Measurements from ENCODE around the gene REXO1.
A peak's percentile ranks its signal among the peaks of the same experiment; 100 is the strongest.

The REXO1 gene

DNA sequence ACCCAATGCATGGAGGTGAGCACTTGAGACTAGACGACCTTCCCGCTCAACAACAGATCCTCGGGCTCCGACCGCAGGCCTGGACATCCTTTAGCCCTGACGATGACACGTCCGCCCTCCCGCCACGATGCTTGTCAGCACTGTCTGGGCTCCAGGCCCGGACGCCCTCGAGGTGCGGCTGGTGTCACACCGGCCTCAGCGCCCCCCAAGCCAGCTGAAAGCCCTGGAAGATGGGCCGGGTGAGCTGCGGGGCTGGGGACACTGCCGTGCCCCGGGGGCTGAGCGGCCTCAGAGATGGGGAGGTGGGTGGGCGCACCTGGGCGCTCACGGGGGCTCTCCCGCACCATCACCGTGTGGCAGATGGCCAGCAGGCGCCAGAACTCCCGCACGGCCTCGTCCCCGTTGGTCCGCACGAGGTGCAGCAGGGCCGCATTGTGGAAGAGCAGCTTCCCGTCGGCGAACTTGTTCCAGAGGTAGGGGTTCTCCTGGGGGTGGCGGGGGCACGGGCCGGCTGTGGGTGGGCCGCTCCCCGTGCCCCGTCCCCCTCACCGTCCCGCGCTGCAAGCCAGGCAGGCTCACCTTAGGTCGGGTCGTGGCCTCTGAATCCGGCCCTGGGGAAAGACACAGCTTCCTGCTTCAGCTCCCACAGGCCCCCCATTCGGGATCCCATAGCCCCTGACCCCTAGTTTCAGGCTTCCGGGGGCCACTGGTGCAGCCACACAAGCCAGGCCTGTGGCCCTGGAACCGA lies 51.7 kb downstream of the REXO1 start:
- Histone ChIP-seq H3K27me3 (ENCODE audit: insufficient read depth, low read length, poor library complexity) (no peaks in the 10 kb centered on the region), H3K9me3 (ENCODE audit: insufficient read depth, low read length, severe bottlenecking) (no peaks in the 10 kb centered on the region), H3K27ac (ENCODE audit: low read length) (no peak overlapping the region), H4K20me1 (ENCODE audit: insufficient read depth, low read length) (peaks cover 9% of the 10 kb centered on the region; the same call in 1 of the 2 replicates), H3K4me2 (ENCODE audit: insufficient read depth, low read length) (no peak overlapping the region), H2AFZ (ENCODE audit: low read depth, low read length) (no peak overlapping the region), H3K79me2 (ENCODE audit: insufficient read depth, low read length) (no peaks in the 10 kb centered on the region), H3K4me3 (ENCODE audit: low read depth in 1 of 2, low read length in 2 of 2) (no peak overlapping the region), H3K36me3 (ENCODE audit: insufficient read depth, low read length) (peaks cover 15% of the 10 kb centered on the region), H3K9ac (ENCODE audit: low read depth, low read length) (no peak overlapping the region), H3K4me1 (ENCODE audit: insufficient read depth, low read length) (no peaks in the 10 kb centered on the region)
- ATAC-seq (ENCODE audit: insufficient read depth, low read depth): 0 out of 3 replicates have a peak, but pooled peaks have one; percentile 11
- TF ChIP-seq, protein P1, sequence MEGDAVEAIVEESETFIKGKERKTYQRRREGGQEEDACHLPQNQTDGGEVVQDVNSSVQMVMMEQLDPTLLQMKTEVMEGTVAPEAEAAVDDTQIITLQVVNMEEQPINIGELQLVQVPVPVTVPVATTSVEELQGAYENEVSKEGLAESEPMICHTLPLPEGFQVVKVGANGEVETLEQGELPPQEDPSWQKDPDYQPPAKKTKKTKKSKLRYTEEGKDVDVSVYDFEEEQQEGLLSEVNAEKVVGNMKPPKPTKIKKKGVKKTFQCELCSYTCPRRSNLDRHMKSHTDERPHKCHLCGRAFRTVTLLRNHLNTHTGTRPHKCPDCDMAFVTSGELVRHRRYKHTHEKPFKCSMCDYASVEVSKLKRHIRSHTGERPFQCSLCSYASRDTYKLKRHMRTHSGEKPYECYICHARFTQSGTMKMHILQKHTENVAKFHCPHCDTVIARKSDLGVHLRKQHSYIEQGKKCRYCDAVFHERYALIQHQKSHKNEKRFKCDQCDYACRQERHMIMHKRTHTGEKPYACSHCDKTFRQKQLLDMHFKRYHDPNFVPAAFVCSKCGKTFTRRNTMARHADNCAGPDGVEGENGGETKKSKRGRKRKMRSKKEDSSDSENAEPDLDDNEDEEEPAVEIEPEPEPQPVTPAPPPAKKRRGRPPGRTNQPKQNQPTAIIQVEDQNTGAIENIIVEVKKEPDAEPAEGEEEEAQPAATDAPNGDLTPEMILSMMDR (IDR thresholded peaks at IDR 0.05; ENCODE audit: borderline replicate concordance, extremely low read depth, low read length, poor library complexity, severe bottlenecking): no peak
- no peak for TF ChIP-seq EZH2 (IDR thresholded peaks at IDR 0.05; ENCODE audit: borderline replicate concordance, low read depth, low read length, severe bottlenecking)
- no peak for DNase-seq

DNA sequence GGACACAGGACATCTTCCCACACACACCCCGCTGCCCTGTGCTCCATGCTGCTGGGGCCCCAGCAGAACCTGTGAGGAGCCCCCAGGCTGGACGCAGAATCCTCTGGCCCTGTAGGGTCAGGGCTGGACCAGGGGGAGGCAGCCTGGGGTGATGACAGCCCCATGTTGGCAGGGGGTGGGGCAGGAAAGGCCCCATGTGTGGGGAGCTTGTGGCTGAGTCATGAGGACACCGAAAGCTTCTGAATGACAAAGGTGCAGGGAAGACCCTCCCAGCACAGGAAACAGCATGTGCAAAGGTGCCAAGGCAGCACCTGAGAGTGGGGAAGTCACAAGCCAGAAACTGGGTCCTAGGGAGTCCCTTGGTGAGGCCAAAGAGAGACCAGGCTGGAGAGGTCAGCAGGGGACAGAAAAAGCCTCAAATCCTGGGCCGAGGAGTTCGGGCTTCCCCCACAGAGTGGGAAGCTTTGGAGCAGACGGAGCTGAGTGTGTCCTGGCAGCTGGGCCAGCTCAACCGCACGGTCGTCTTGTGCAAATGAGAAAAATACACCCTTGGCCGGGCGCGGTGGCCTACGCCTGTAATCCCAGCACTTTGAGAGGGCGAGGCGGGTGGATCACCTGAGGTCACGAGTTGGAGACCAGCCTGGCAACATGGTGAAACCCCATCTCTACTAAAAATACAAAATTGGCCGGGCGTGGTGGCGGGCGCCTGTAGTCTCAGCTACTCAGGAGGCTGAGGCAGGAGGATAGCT lies 53.7 kb downstream of the REXO1 start:
- Histone ChIP-seq H2AFZ (ENCODE audit: low read depth, low read length) (no peak overlapping the region), H3K27ac (ENCODE audit: low read length) (no peak overlapping the region), H3K9ac (ENCODE audit: low read depth, low read length) (no peak overlapping the region), H3K4me1 (ENCODE audit: insufficient read depth, low read length) (no peaks in the 10 kb centered on the region), H3K36me3 (ENCODE audit: insufficient read depth, low read length) (peaks cover 6% of the 10 kb centered on the region), H3K4me3 (ENCODE audit: low read depth in 1 of 2, low read length in 2 of 2) (no peak overlapping the region), H3K9me3 (ENCODE audit: insufficient read depth, low read length, severe bottlenecking) (no peaks in the 10 kb centered on the region), H3K79me2 (ENCODE audit: insufficient read depth, low read length) (no peaks in the 10 kb centered on the region), H3K4me2 (ENCODE audit: insufficient read depth, low read length) (no peak overlapping the region), H3K27me3 (ENCODE audit: insufficient read depth, low read length, poor library complexity) (no peaks in the 10 kb centered on the region), H4K20me1 (ENCODE audit: insufficient read depth, low read length) (peaks cover 9% of the 10 kb centered on the region; the same call in 1 of the 2 replicates)
- DNase-seq: no peak
- TF ChIP-seq, protein P1 (IDR thresholded peaks at IDR 0.05; ENCODE audit: borderline replicate concordance, extremely low read depth, low read length, poor library complexity, severe bottlenecking): no peak
- TF ChIP-seq EZH2 (IDR thresholded peaks at IDR 0.05; ENCODE audit: borderline replicate concordance, low read depth, low read length, severe bottlenecking): no peak
- no peak for ATAC-seq (ENCODE audit: insufficient read depth, low read depth)

- H3K27ac ChIP-seq (ENCODE audit: low read length): no peak overlapping the region
- H3K4me2 ChIP-seq (ENCODE audit: insufficient read depth, low read length): no peak overlapping the region
- H3K79me2 ChIP-seq (ENCODE audit: insufficient read depth, low read length): no peaks in the 10 kb centered on the region
- TF ChIP-seq EZH2 (IDR thresholded peaks at IDR 0.05; ENCODE audit: borderline replicate concordance, low read depth, low read length, severe bottlenecking): no peak
- TF ChIP-seq, protein P1 (IDR thresholded peaks at IDR 0.05; ENCODE audit: borderline replicate concordance, extremely low read depth, low read length, poor library complexity, severe bottlenecking): no peak
- DNase-seq: no peak
- H3K36me3 ChIP-seq (ENCODE audit: insufficient read depth, low read length): no peaks in the 10 kb centered on the region
- H3K27me3 ChIP-seq (ENCODE audit: insufficient read depth, low read length, poor library complexity): no peaks in the 10 kb centered on the region
- no peak overlapping the region for H3K9ac ChIP-seq (ENCODE audit: low read depth, low read length)
- H4K20me1 ChIP-seq (ENCODE audit: insufficient read depth, low read length): peaks cover 9% of the 10 kb centered on the region; the same call in 1 of the 2 replicates
- no peaks in the 10 kb centered on the region for H3K4me1 ChIP-seq (ENCODE audit: insufficient read depth, low read length)
- no peaks in the 10 kb centered on the region for H3K9me3 ChIP-seq (ENCODE audit: insufficient read depth, low read length, severe bottlenecking)
- ATAC-seq (ENCODE audit: insufficient read depth, low read depth): no peak
- no peak overlapping the region for H2AFZ ChIP-seq (ENCODE audit: low read depth, low read length)
- H3K4me3 ChIP-seq (ENCODE audit: low read depth in 1 of 2, low read length in 2 of 2): no peak overlapping the region
These were observed 56.4 kb downstream of the REXO1 start for GRCh38 chr19:1791879-1792278.
